ENCODE data around the gene TEFM.
"Not testable (repeated sequence)": the region's sequence is repeated elsewhere in the genome, so short reads cannot be mapped to it uniquely, and the experiment has no call there.

Gene TEFM

GRCh38 chr17:30921544-30922196 is 15.6 kb upstream of the TEFM start, which contains the start of gene ADAP2:
Gene ADAP2 (plus strand): TSS chr17:30921945. CDS start chr17:30922015, 70 bp downstream.
- DNase-seq (ENCODE audit: low spot score) (peak; percentile 17), FAIRE-seq (no peak)

- FAIRE-seq (no peak), DNase-seq (ENCODE audit: low spot score) (no peak)
Observed at GRCh38 chr17:30920683-30921543, 14.9 kb upstream of the TEFM start.

- DNase-seq (ENCODE audit: low spot score) (peak; percentile 70), FAIRE-seq (peak; percentile 72)
Observed at GRCh38 chr17:30920282-30920681, 14.2 kb upstream of the TEFM start.

GRCh38 chr17:30917050-30917449 is 11.0 kb upstream of the TEFM start:
- FAIRE-seq: no peak

GRCh38 chr17:30915833-30916611 is 10.0 kb upstream of the TEFM start:
- DNase-seq (ENCODE audit: low spot score) (no peak), FAIRE-seq (no peak)

More at GRCh38 chr17:30917050-30917449, 11.0 kb upstream of the TEFM start:
- DNase-seq (ENCODE audit: low spot score): no peak

GRCh38 chr17:30913955-30914354 is 7.9 kb upstream of the TEFM start:
- DNase-seq (ENCODE audit: low spot score): no peak
- no peak for FAIRE-seq

- not testable (repeated sequence) for FAIRE-seq
Observed at GRCh38 chr17:30910151-30910550, 4.1 kb upstream of the TEFM start.

GRCh38 chr17:30908717-30909420 is 2.8 kb upstream of the TEFM start:
- no peak for FAIRE-seq
- no peak for DNase-seq (ENCODE audit: low spot score)

More at GRCh38 chr17:30910151-30910550, 4.1 kb upstream of the TEFM start:
- DNase-seq (ENCODE audit: low spot score): not testable (repeated sequence)

- no peak for FAIRE-seq
- DNase-seq (ENCODE audit: low spot score): no peak
Observed at GRCh38 chr17:30905742-30906100, 317 bp downstream of the TEFM start.

GRCh38 chr17:30897311-30897710 is 8.7 kb downstream of the TEFM start:
- no peak for FAIRE-seq

GRCh38 chr17:30894236-30894635 is 11.8 kb downstream of the TEFM start:
- no peak for FAIRE-seq
- DNase-seq (ENCODE audit: low spot score): no peak

More at GRCh38 chr17:30897311-30897710, 8.7 kb downstream of the TEFM start:
- DNase-seq (ENCODE audit: low spot score): no peak

GRCh38 chr17:30886187-30886586 is 19.9 kb downstream of the TEFM start:
- FAIRE-seq (no peak), DNase-seq (ENCODE audit: low spot score) (no peak)

- no peak for FAIRE-seq
- no peak for DNase-seq (ENCODE audit: low spot score)
Observed at GRCh38 chr17:30869005-30869404, 37.0 kb downstream of the TEFM start.

- no peak for FAIRE-seq
- DNase-seq (ENCODE audit: low spot score): no peak
Observed at GRCh38 chr17:30864636-30865035, 41.4 kb downstream of the TEFM start.

GRCh38 chr17:30858556-30859250 is 47.3 kb downstream of the TEFM start:
- FAIRE-seq: no peak

GRCh38 chr17:30854146-30854545 is 51.9 kb downstream of the TEFM start:
- FAIRE-seq (peak; percentile 93), DNase-seq (ENCODE audit: low spot score) (no peak)

More at GRCh38 chr17:30858556-30859250, 47.3 kb downstream of the TEFM start:
- no peak for DNase-seq (ENCODE audit: low spot score)
